HCT116 (cell line): ENCODE measurements around the gene DUSP16. TPM values are rescaled to one million over a fixed set of nuclear protein-coding genes. Genes with fewer than 3 reads are reported as not detected.

Source experiments
- ATAC-seq: fragments of 200-7000 bp; cut with Tn5 transposase; 2 replicates; pipeline ENCODE4 v1.9.1; 2020; ENCODE audit warnings: mild to moderate bottlenecking, moderate library complexity
- BruUV-seq: library from RNA; stranded (reverse); fragments of 400-500 nt; replicated peaks from 2 replicates; lab custom pipeline; 2021; lab: Mats Ljungman, UMichigan
- CTCF ChIA-PET: fragments of 300-600 bp; sonication (Branson Sonifier 250); formaldehyde crosslinking; loops from one replicate; lab custom pipeline; 2021; ENCODE audit warnings: antibody characterized with exemption; lab: Charles Lee
- POLR2A ChIA-PET: fragments of 300-600, 350-600 bp; sonication (Branson Sonifier 250); formaldehyde crosslinking; loops from one replicate; lab custom pipeline; 2021; ENCODE audit warnings: antibody characterized with exemption; lab: Charles Lee
- RAD21 ChIA-PET, 2 experiments: fragments of 300-600 bp; sonication (Branson Sonifier 250); formaldehyde crosslinking; loops; one replicate each; lab custom pipeline; 2023; ENCODE audit warnings: low total read pairs in 2 of 2; ENCODE audit not compliant: uncharacterized antibody in 2 of 2, unreplicated experiment in 2 of 2, low non-redundant PET in 1 of 2; lab: Charles Lee
- DNase-seq: peaks from one replicate; pipeline ENCODE4 v3.0.0-alpha.2; 2010; ENCODE audit warnings: low read depth, low spot score
- H2AFZ ChIP-seq: fragments of 200-600 bp; shearing (Covaris generic), sonication (generic); 2 replicates; pipeline ENCODE4 v1.6.1; 2017; ENCODE audit warnings: low read depth, mixed run types, mixed read lengths, antibody characterized with exemption, low read length; ENCODE audit not compliant: poor library complexity, severe bottlenecking
- H3K27ac ChIP-seq: 2 replicates; pipeline ENCODE4 v1.5.1; 2012; ENCODE audit warnings: low read depth, low read length
- H3K27me3 ChIP-seq: fragments of 200-600 bp; sonication (generic); 2 replicates; pipeline ENCODE4 v1.6.1; 2016; ENCODE audit warnings: mixed run types, low read length, mixed read lengths; ENCODE audit not compliant: insufficient read depth
- H3K36me3 ChIP-seq, 2 experiments: fragments of 200-500 bp in 1 of 2; fragments of 200-600 bp in 1 of 2; sonication (Bioruptor generic) in 1 of 2; sonication (generic) in 1 of 2; 2 replicates each; pipeline versions ENCODE4 v1.5.1 to v1.6.1; 2014 to 2016; ENCODE audit warnings: low read length in 2 of 2, inconsistent platforms in 1 of 2, mixed read lengths in 1 of 2, mixed run types in 1 of 2; ENCODE audit not compliant: insufficient read depth in 2 of 2, control insufficient read depth in 1 of 2
- H3K4me1 ChIP-seq, 2 experiments: fragments of 200-600 bp in 1 of 2; sonication (generic) in 1 of 2; 2 replicates each; pipeline versions ENCODE4 v1.5.1 to v1.6.1; 2012 to 2017; ENCODE audit warnings: low read length in 2 of 2, inconsistent platforms in 1 of 2, mild to moderate bottlenecking in 1 of 2, mixed read lengths in 1 of 2, mixed run types in 1 of 2, moderate library complexity in 1 of 2; ENCODE audit not compliant: insufficient read depth in 2 of 2, control insufficient read depth in 1 of 2
- H3K4me2 ChIP-seq: fragments of 200-600 bp; sonication (generic); 2 replicates; pipeline ENCODE4 v1.6.1; 2017; ENCODE audit warnings: mixed run types, low read length, mixed read lengths
- H3K4me3 ChIP-seq, 2 experiments: fragments of 200-600 bp in 1 of 2; sonication (generic) in 1 of 2; replicated peaks in 1 of 2; 2 replicates each; pipeline ENCODE4 v1.5.1; 2011 to 2016; ENCODE audit warnings: low read length in 2 of 2, control low read depth in 1 of 2, low read depth in 1 of 2, mild to moderate bottlenecking in 1 of 2, mixed read lengths in 1 of 2, mixed run types in 1 of 2
- H3K79me2 ChIP-seq: fragments of 200-600 bp; sonication (generic); 2 replicates; pipeline ENCODE4 v1.6.1; 2017; ENCODE audit warnings: mild to moderate bottlenecking, mixed run types, low read length, moderate library complexity, mixed read lengths; ENCODE audit not compliant: insufficient read depth
- H3K9ac ChIP-seq: fragments of 200-600 bp; sonication (generic); 2 replicates; pipeline ENCODE4 v1.6.1; 2016; ENCODE audit warnings: low read length, mixed read lengths
- H3K9me2 ChIP-seq: fragments of 200-600 bp; sonication (generic), shearing (Covaris generic); 2 replicates; pipeline ENCODE4 v1.6.1; 2017; ENCODE audit warnings: mixed run types, mild to moderate bottlenecking, moderate library complexity; ENCODE audit not compliant: insufficient read depth
- H3K9me3 ChIP-seq, 2 experiments: fragments of 200-500 bp in 1 of 2; fragments of 200-600 bp in 1 of 2; sonication (Bioruptor generic) in 1 of 2; sonication (generic) in 1 of 2; 2 replicates each; pipeline ENCODE4 v1.6.1; 2014 to 2017; ENCODE audit warnings: low read length in 2 of 2, mixed read lengths in 2 of 2, inconsistent platforms in 1 of 2, low read depth in 1 of 2, mild to moderate bottlenecking in 1 of 2, mixed run types in 1 of 2, moderate library complexity in 1 of 2; ENCODE audit not compliant: control insufficient read depth in 1 of 2, insufficient read depth in 1 of 2
- H4K20me1 ChIP-seq: fragments of 200-600 bp; sonication (generic), shearing (Covaris generic); 2 replicates; pipeline ENCODE4 v1.6.1; 2017; ENCODE audit warnings: mixed run types, mild to moderate bottlenecking, moderate library complexity; ENCODE audit not compliant: insufficient read depth
- CBX3 ChIP-seq: IDR thresholded peaks from 2 replicates; pipeline ENCODE4 v1.6.1; 2012; ENCODE audit warnings: low read depth
- CEBPB ChIP-seq: IDR thresholded peaks from 2 replicates; pipeline ENCODE4 v1.6.1; 2012; ENCODE audit warnings: low read depth
- EGR1 ChIP-seq: IDR thresholded peaks from 2 replicates; pipeline ENCODE4 v1.6.1; 2012; ENCODE audit warnings: low read depth
- ELF1 ChIP-seq: IDR thresholded peaks from 2 replicates; pipeline ENCODE4 v1.6.1; 2012; ENCODE audit warnings: low read depth, borderline replicate concordance
- EZH2phosphoT487 ChIP-seq: fragments of 200-600 bp; IDR thresholded peaks from 2 replicates; pipeline ENCODE4 v1.6.1; 2018; ENCODE audit warnings: antibody characterized with exemption, borderline replicate concordance
- FOSL1 ChIP-seq: IDR thresholded peaks from 2 replicates; pipeline ENCODE4 v1.6.1; 2012; ENCODE audit warnings: low read depth
- JUND ChIP-seq: IDR thresholded peaks from 2 replicates; pipeline ENCODE4 v1.6.1; 2012
- POLR2A ChIP-seq: IDR thresholded peaks from 2 replicates; pipeline ENCODE4 v1.7.0; 2011; ENCODE audit warnings: borderline replicate concordance; ENCODE audit not compliant: insufficient read depth, insufficient read length; ENCODE audit errors: extremely low read depth
- POLR2AphosphoS5 ChIP-seq: IDR thresholded peaks from 2 replicates; pipeline ENCODE4 v1.6.1; 2011; ENCODE audit warnings: mild to moderate bottlenecking, low read depth, low read length, moderate library complexity
- SIN3A ChIP-seq: IDR thresholded peaks from 2 replicates; pipeline ENCODE4 v1.6.1; 2012; ENCODE audit warnings: low read depth
- ZFX ChIP-seq: fragments of 450-650 bp; IDR thresholded peaks from 2 replicates; pipeline ENCODE4 v1.6.1; 2017
- ZNF274 ChIP-seq: fragments of 200-500 bp; sonication (Bioruptor generic); IDR thresholded peaks from 2 replicates; pipeline ENCODE4 v1.6.1; 2014; ENCODE audit warnings: mild to moderate bottlenecking, low read depth, low read length, inconsistent platforms
- intact Hi-C: fragments of 100-400 bp; cut with micrococcal nuclease; formaldehyde crosslinking; loops from 2 replicates; pipeline ENCODE4 v1.10.0; 2022
- total RNA-seq: library from RNA; stranded (reverse); gene quantifications from one replicate; pipeline ENCODE4 v1.2.1, GENCODE V29; 2021; ENCODE audit not compliant: unreplicated experiment
- TF ChIP-seq, protein P1 (sequence below): IDR thresholded peaks from 2 replicates; pipeline ENCODE4 v1.6.1; 2012; ENCODE audit warnings: low read depth
- TF ChIP-seq, protein P2 (sequence below): IDR thresholded peaks from 2 replicates; pipeline ENCODE4 v1.6.1; 2011; ENCODE audit warnings: mild to moderate bottlenecking, low read length, moderate library complexity; ENCODE audit not compliant: insufficient replicate concordance; ENCODE audit errors: extremely low read depth
- TF ChIP-seq, protein P3 (sequence below): IDR thresholded peaks from 2 replicates; pipeline ENCODE4 v1.6.1; 2012
- TF ChIP-seq, protein P4 (sequence below): IDR thresholded peaks from 2 replicates; pipeline ENCODE4 v1.6.1; 2012

Gene DUSP16
- total RNA-seq, 1 experiment from 2014 or later: 13.4 TPM

DNA sequence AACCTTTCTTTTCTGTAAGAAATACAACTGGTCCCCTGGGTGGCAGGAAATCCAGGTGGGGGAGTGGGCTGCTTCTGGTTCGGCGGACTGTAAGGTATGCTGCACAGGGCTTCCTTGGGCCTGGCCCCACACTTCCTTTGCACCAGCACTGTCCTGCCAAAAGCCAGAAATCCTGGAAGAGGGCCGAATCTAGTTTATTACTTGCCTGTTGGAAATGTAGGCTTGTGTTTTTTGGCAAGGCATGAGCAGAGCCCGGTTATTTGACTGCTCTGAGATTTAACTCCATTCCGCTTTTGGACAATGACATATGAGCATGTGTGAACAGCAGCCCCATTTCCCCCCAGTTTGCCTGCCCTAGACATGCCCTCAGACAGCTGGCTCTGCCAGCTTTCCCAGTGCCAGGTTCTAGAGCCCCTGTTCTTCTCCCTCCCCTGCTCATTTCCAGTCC is 119.2 kb downstream of the DUSP16 start:
- DNase-seq: no peak
- RAD21 ChIA-PET: no interaction called here
- Histone ChIP-seq H3K9ac (no peak overlapping the region), H3K27ac (no peak overlapping the region), H3K36me3 (no peaks in the 10 kb centered on the region), H2AFZ (no peak overlapping the region), H3K27me3 (no peaks in the 10 kb centered on the region), H3K4me3 (no peak overlapping the region), H3K4me1 (peaks cover 5 to 12% of the 10 kb centered on the region in 2 experiments), H3K9me2 (no peaks in the 10 kb centered on the region), H3K79me2 (no peaks in the 10 kb centered on the region), H3K4me2 (no peak overlapping the region), H3K9me3 (no peaks in the 10 kb centered on the region), H4K20me1 (no peaks in the 10 kb centered on the region)
- no peak for ATAC-seq
- CTCF ChIA-PET: no interaction called here
- BruUV-seq: no TSS peak
- POLR2A ChIA-PET: no interaction called here
- intact Hi-C loops: no loop called here
- TF ChIP-seq EGR1: no peak

DNA sequence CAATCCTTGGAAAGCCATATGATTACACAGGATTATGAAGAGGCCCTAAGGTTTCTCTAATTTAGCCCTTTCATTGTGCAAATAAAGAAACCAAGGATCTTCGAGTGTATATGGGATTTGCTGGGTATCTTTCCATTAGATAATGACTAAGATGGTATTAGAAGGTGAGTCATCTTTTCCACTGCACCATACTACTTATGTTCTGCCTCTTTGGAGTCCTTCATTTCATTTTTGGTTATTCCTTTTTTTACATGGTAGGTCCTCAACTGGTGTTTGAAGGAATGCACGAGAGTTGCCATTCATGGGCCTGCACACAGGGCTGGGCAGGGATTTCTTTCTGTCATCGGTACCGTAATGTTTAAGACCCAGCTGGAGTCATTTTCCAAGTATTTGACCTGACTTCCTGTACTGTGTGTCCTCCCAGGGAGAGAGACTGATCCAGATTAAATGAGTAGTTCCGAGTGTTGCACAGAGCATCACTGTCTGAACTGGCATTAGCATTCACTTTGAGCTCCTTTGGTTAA is 120.1 kb downstream of the DUSP16 start:
- Histone ChIP-seq H3K27ac (0 out of 2 replicates have a peak overlapping the region, but pooled peaks have one; percentile 15), H3K79me2 (no peaks in the 10 kb centered on the region), H3K4me1 (peaks cover 5 to 12% of the 10 kb centered on the region in 2 experiments), H3K36me3 (no peaks in the 10 kb centered on the region), H3K4me3 (no peak overlapping the region), H3K4me2 (peak overlapping the region; percentile 27), H3K9me3 (no peaks in the 10 kb centered on the region), H3K9me2 (no peaks in the 10 kb centered on the region), H3K9ac (no peak overlapping the region), H2AFZ (no peak overlapping the region), H4K20me1 (no peaks in the 10 kb centered on the region), H3K27me3 (no peaks in the 10 kb centered on the region)
- intact Hi-C loops: no loop called here
- RAD21 ChIA-PET: no interaction called here
- DNase-seq (peak; percentile 12), ATAC-seq (no peak)
- no TSS peak for BruUV-seq
- POLR2A ChIA-PET: no interaction called here
- CTCF ChIA-PET: no interaction called here
- peak; percentile 76 for TF ChIP-seq FOSL1
- peak; percentile 35; the same call in 1 of the 2 replicates for TF ChIP-seq CBX3
- 0 out of 2 replicates have a peak, but pooled peaks have one; percentile 19 for TF ChIP-seq EGR1
- TF ChIP-seq JUND: peak; percentile 60
- no peak for TF ChIP-seq EZH2phosphoT487
- TF ChIP-seq, protein P1, sequence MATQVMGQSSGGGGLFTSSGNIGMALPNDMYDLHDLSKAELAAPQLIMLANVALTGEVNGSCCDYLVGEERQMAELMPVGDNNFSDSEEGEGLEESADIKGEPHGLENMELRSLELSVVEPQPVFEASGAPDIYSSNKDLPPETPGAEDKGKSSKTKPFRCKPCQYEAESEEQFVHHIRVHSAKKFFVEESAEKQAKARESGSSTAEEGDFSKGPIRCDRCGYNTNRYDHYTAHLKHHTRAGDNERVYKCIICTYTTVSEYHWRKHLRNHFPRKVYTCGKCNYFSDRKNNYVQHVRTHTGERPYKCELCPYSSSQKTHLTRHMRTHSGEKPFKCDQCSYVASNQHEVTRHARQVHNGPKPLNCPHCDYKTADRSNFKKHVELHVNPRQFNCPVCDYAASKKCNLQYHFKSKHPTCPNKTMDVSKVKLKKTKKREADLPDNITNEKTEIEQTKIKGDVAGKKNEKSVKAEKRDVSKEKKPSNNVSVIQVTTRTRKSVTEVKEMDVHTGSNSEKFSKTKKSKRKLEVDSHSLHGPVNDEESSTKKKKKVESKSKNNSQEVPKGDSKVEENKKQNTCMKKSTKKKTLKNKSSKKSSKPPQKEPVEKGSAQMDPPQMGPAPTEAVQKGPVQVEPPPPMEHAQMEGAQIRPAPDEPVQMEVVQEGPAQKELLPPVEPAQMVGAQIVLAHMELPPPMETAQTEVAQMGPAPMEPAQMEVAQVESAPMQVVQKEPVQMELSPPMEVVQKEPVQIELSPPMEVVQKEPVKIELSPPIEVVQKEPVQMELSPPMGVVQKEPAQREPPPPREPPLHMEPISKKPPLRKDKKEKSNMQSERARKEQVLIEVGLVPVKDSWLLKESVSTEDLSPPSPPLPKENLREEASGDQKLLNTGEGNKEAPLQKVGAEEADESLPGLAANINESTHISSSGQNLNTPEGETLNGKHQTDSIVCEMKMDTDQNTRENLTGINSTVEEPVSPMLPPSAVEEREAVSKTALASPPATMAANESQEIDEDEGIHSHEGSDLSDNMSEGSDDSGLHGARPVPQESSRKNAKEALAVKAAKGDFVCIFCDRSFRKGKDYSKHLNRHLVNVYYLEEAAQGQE: no peak
- TF ChIP-seq, protein P2, sequence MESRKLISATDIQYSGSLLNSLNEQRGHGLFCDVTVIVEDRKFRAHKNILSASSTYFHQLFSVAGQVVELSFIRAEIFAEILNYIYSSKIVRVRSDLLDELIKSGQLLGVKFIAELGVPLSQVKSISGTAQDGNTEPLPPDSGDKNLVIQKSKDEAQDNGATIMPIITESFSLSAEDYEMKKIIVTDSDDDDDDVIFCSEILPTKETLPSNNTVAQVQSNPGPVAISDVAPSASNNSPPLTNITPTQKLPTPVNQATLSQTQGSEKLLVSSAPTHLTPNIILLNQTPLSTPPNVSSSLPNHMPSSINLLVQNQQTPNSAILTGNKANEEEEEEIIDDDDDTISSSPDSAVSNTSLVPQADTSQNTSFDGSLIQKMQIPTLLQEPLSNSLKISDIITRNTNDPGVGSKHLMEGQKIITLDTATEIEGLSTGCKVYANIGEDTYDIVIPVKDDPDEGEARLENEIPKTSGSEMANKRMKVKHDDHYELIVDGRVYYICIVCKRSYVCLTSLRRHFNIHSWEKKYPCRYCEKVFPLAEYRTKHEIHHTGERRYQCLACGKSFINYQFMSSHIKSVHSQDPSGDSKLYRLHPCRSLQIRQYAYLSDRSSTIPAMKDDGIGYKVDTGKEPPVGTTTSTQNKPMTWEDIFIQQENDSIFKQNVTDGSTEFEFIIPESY: no peak
- TF ChIP-seq, protein P3, sequence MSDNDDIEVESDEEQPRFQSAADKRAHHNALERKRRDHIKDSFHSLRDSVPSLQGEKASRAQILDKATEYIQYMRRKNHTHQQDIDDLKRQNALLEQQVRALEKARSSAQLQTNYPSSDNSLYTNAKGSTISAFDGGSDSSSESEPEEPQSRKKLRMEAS: no peak
- TF ChIP-seq POLR2AphosphoS5: no peak
- TF ChIP-seq ZFX: no peak
- no peak for TF ChIP-seq CEBPB
- no peak for TF ChIP-seq POLR2A
- no peak for TF ChIP-seq SIN3A
- TF ChIP-seq, protein P4, sequence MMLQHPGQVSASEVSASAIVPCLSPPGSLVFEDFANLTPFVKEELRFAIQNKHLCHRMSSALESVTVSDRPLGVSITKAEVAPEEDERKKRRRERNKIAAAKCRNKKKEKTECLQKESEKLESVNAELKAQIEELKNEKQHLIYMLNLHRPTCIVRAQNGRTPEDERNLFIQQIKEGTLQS: no peak
- TF ChIP-seq ZNF274: no peak
- no peak for TF ChIP-seq ELF1
